B cell (primary cell): ENCODE results near the gene ABCC9. TPM values are rescaled to one million over a fixed set of nuclear protein-coding genes. Genes with fewer than 3 reads are reported as not detected.

ENCODE experiments used
- ATAC-seq: fragments of 200-7000 bp; cut with Tn5 transposase; one replicate; pipeline ENCODE4 v1.10.0; 2021; ENCODE audit warnings: low read depth, mild to moderate bottlenecking, moderate number of reproducible peaks, moderate library complexity
- CTCF ChIA-PET: fragments of 350-600 bp; sonication (Branson Sonifier 250); formaldehyde crosslinking; loops from one replicate; lab custom pipeline; 2021; ENCODE audit warnings: antibody characterized with exemption, inconsistent platforms; lab: Charles Lee
- POLR2A ChIA-PET: fragments of 350-600 bp; sonication (Branson Sonifier 250); formaldehyde crosslinking; loops from one replicate; lab custom pipeline; 2021; ENCODE audit warnings: antibody characterized with exemption; lab: Charles Lee
- DNase-seq: peaks from one replicate; pipeline ENCODE4 v3.0.0; 2013
- H2AFZ ChIP-seq: 2 replicates; pipeline ENCODE4 v1.6.1; 2012; ENCODE audit warnings: mild to moderate bottlenecking, low read depth, low read length; ENCODE audit not compliant: insufficient read depth, poor library complexity, severe bottlenecking
- H3K27ac ChIP-seq, 2 donors: 1 replicate in 1 of 2; 2 replicates in 1 of 2; pipeline ENCODE4 v1.5.1; 2012 to 2013; ENCODE audit warnings: low read length in 2 of 2, mild to moderate bottlenecking in 2 of 2, moderate library complexity in 1 of 2
- H3K27me3 ChIP-seq, 4 experiments: fragments of 200-600 bp in 1 of 4; sonication (generic) in 1 of 4; replicated peaks in 1 of 4; 1 replicate in 2 of 4; 2 replicates in 2 of 4; pipeline versions ENCODE4 v1.6.1 to v1.7.0; 2013 to 2016; ENCODE audit warnings: low read length in 3 of 4, mild to moderate bottlenecking in 2 of 4, mixed read lengths in 1 of 4, moderate library complexity in 1 of 4; ENCODE audit not compliant: insufficient read depth in 4 of 4, control insufficient read depth in 3 of 4; ENCODE audit errors: control extremely low read depth in 1 of 4
- H3K36me3 ChIP-seq, 2 experiments: replicated peaks in 1 of 2; 1 replicate in 1 of 2; 2 replicates in 1 of 2; pipeline versions ENCODE4 v1.6.1 to v1.7.1; 2013; ENCODE audit warnings: low read length in 1 of 2; ENCODE audit not compliant: insufficient read depth in 2 of 2, control insufficient read depth in 1 of 2; ENCODE audit errors: control extremely low read depth in 1 of 2, extremely low read depth in 1 of 2
- H3K4me1 ChIP-seq, 2 donors: fragments of 200-600 bp in 1 of 2; sonication (generic) in 1 of 2; 1 replicate in 1 of 2; 2 replicates in 1 of 2; pipeline versions ENCODE4 v1.5.1 to v1.6.1; 2013 to 2017; ENCODE audit warnings: low read length in 2 of 2; ENCODE audit not compliant: control insufficient read depth in 2 of 2, insufficient read depth in 2 of 2
- H3K4me2 ChIP-seq: replicated peaks from 2 replicates; pipeline ENCODE3; 2012; ENCODE audit warnings: mild to moderate bottlenecking, low read depth, low read length; ENCODE audit not compliant: poor library complexity, severe bottlenecking
- H3K4me3 ChIP-seq, 5 experiments: fragments of 200-600 bp in 1 of 5; sonication (generic) in 1 of 5; 1 replicate in 3 of 5; 2 replicates in 2 of 5; pipeline versions ENCODE4 v1.5.1 to v1.7.0; 2011 to 2016; ENCODE audit warnings: low read length in 4 of 5, mild to moderate bottlenecking in 4 of 5, low read depth in 2 of 5, control low read depth in 1 of 5, moderate library complexity in 1 of 5; ENCODE audit not compliant: insufficient read depth in 1 of 5; ENCODE audit errors: control extremely low read depth in 1 of 5, extremely low read depth in 1 of 5
- H3K79me2 ChIP-seq: fragments of 200-600 bp; sonication (generic); one replicate; pipeline ENCODE4 v1.6.0; 2016; ENCODE audit warnings: low read length; ENCODE audit not compliant: control insufficient read depth, insufficient read depth
- H3K9ac ChIP-seq: fragments of 200-600 bp; sonication (generic); 2 replicates; pipeline ENCODE4 v1.6.1; 2017; ENCODE audit warnings: mild to moderate bottlenecking, low read length, moderate library complexity
- H3K9me3 ChIP-seq, 3 donors: one replicate each; pipeline versions ENCODE4 v1.6.1 to v1.7.1; 2013; ENCODE audit warnings: low read length in 2 of 3; ENCODE audit not compliant: control insufficient read depth in 2 of 3, insufficient read depth in 1 of 3; ENCODE audit errors: control extremely low read depth in 1 of 3
- H4K20me1 ChIP-seq: 2 replicates; pipeline ENCODE4 v1.6.0; 2012; ENCODE audit warnings: mild to moderate bottlenecking, low read length; ENCODE audit not compliant: insufficient read depth, control insufficient read depth, poor library complexity, severe bottlenecking
- H3K27ac Mint-ChIP-seq: one replicate; pipeline ENCODE4 v1.8.0; 2021; ENCODE audit warnings: mixed read lengths
- H3K27me3 Mint-ChIP-seq: one replicate; pipeline ENCODE4 v1.8.0; 2021; ENCODE audit warnings: mixed read lengths
- H3K4me1 Mint-ChIP-seq: one replicate; pipeline ENCODE4 v1.8.0; 2021; ENCODE audit warnings: mixed read lengths
- H3K4me3 Mint-ChIP-seq: one replicate; pipeline ENCODE4 v1.8.0; 2021; ENCODE audit warnings: mixed read lengths
- H3K9me3 Mint-ChIP-seq: one replicate; pipeline ENCODE4 v1.8.0; 2022; ENCODE audit warnings: mixed read lengths; ENCODE audit not compliant: insufficient read depth
- EZH2 ChIP-seq: IDR thresholded peaks from 2 replicates; pipeline ENCODE4 v1.6.1; 2012; ENCODE audit warnings: borderline replicate concordance, low read depth, mild to moderate bottlenecking, moderate library complexity, low read length; ENCODE audit not compliant: insufficient read depth, poor library complexity, severe bottlenecking
- WGBS: methylation state at CpG from one replicate; pipeline ENCODE4 v1.1.5; 2013; ENCODE audit warnings: missing lambda C conversion rate; ENCODE audit not compliant: insufficient coverage; 5-methylcytosine and 5-hydroxymethylcytosine counted together
- intact Hi-C: fragments of 100-400 bp; cut with micrococcal nuclease; formaldehyde crosslinking; loops from one replicate; pipeline ENCODE4 v1.10.0; 2022
- polyA plus RNA-seq: library from polyadenylated mRNA; depleted of rRNA; stranded (reverse); fragments of >200 nt; gene quantifications from 2 replicates; pipeline ENCODE4 v1.2.3, GENCODE V29; 2012
- total RNA-seq, 2 donors: library from RNA; stranded (reverse); fragments of 120-200 nt in 1 of 2; gene quantifications; 1 replicate in 1 of 2; 2 replicates in 1 of 2; pipeline versions ENCODE4 v1.2.3 to v1.2.4, GENCODE V29; 2013 to 2022
- TF ChIP-seq, protein P1 (sequence below): fragments of 200-600 bp; IDR thresholded peaks from one replicate; pipeline ENCODE4 v1.8.0; 2022; ENCODE audit warnings: antibody characterized with exemption, mild to moderate bottlenecking

ABCC9 gene
- total and polyA plus RNA-seq, 2 donors (not counting 1 experiment from before 2014, with no cell fraction given), result not detected

DNA sequence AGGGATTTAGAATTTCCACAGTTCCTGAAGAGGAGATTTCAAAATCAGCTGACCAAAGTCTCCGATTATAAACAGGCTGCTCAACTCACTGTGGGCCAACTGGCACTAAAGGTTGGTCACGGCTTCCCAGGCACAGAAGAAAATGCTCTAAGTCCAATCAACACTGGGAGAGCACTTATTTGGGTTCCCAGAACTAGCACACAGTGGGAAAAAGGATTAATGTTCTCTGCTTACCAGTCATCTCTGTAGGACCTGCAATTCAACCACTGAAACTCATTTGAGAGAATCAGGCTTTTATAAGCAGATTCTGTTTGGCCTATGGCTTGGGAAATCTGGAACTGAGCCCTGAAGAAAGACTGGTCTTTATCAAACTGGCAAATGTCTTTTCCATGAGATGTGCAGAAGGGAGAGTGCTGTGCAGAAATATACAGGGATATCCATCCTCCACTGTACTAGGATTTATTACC lies 49.4 kb downstream of the ABCC9 start:
- Histone ChIP-seq H3K4me3 (no peak overlapping the region), H3K9me3 (no peaks in the 10 kb centered on the region), H3K27me3 (no peaks in the 10 kb centered on the region), H3K4me1 (no peaks in the 10 kb centered on the region), H3K4me2 (no peak overlapping the region), H3K9ac (no peak overlapping the region), H3K36me3 (no peaks in the 10 kb centered on the region), H3K27ac (no peak overlapping the region), H4K20me1 (no peaks in the 10 kb centered on the region), H2AFZ (no peak overlapping the region), H3K79me2 (no peaks in the 10 kb centered on the region)
- H3K4me3 Mint-ChIP-seq, result no peak overlapping the region
- H3K27me3 Mint-ChIP-seq, result no peaks in the 10 kb centered on the region
- POLR2A ChIA-PET, result no interaction called here
- WGBS, result 70% methylated on average over 2 of the region's 2 CpGs
- peaks cover 2% of the 10 kb centered on the region for H3K9me3 Mint-ChIP-seq
- TF ChIP-seq, protein P1, sequence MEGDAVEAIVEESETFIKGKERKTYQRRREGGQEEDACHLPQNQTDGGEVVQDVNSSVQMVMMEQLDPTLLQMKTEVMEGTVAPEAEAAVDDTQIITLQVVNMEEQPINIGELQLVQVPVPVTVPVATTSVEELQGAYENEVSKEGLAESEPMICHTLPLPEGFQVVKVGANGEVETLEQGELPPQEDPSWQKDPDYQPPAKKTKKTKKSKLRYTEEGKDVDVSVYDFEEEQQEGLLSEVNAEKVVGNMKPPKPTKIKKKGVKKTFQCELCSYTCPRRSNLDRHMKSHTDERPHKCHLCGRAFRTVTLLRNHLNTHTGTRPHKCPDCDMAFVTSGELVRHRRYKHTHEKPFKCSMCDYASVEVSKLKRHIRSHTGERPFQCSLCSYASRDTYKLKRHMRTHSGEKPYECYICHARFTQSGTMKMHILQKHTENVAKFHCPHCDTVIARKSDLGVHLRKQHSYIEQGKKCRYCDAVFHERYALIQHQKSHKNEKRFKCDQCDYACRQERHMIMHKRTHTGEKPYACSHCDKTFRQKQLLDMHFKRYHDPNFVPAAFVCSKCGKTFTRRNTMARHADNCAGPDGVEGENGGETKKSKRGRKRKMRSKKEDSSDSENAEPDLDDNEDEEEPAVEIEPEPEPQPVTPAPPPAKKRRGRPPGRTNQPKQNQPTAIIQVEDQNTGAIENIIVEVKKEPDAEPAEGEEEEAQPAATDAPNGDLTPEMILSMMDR, result no peak
- no peak for TF ChIP-seq EZH2
- ATAC-seq, result no peak
- H3K27ac Mint-ChIP-seq, result no peak overlapping the region
- no peaks in the 10 kb centered on the region for H3K4me1 Mint-ChIP-seq
- intact Hi-C loops, result no loop called here
- CTCF ChIA-PET, result no interaction called here
- no peak for DNase-seq

DNA sequence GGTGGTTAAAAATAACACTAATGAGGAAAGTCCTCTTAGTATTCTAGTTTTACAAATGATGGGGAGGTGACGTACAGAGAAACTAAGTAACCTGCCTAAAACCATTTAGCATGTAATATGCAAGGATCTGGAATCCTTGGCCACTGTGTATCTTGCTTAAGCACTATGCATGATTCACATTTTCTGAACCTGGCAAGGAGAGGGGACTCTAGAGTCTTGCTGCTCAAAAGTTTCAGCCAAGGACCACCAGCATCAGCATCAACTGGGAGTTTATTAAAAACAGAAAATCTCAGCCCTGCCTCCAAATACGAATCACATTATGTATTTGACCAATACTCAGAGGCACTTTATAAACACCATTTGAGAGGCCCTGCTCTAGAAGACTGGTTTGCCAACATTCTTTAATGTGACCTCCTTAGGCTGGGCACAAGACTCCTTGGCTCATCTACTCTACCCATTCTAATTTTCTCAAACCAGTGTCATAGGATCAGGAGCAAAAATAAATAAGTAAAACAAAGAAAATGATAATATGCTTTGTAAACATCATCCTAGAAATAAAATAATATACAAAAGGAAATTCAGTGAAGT lies 52.9 kb downstream of the ABCC9 start:
- H3K4me3 ChIP-seq, result no peak overlapping the region
- H3K9ac ChIP-seq, result no peak overlapping the region
- Mint-ChIP-seq H3K4me3 (no peak overlapping the region), H3K27ac (no peak overlapping the region), H3K9me3 (peaks cover 2% of the 10 kb centered on the region), H3K4me1 (no peaks in the 10 kb centered on the region), H3K27me3 (no peaks in the 10 kb centered on the region)
- H3K27ac ChIP-seq, result no peak overlapping the region
- no peaks in the 10 kb centered on the region for H3K79me2 ChIP-seq
- H4K20me1 ChIP-seq, result no peaks in the 10 kb centered on the region
- WGBS, result 100% methylated on average over 1 of the region's 2 CpGs
- intact Hi-C loops, result no loop called here
- H3K4me1 ChIP-seq, result no peaks in the 10 kb centered on the region
- no peaks in the 10 kb centered on the region for H3K9me3 ChIP-seq
- ATAC-seq (no peak), DNase-seq (no peak)
- no peaks in the 10 kb centered on the region for H3K36me3 ChIP-seq
- ChIA-PET POLR2A (no interaction called here), CTCF (no interaction called here)
- H2AFZ ChIP-seq, result no peak overlapping the region
- H3K27me3 ChIP-seq, result no peaks in the 10 kb centered on the region
- TF ChIP-seq EZH2, result no peak
- TF ChIP-seq, protein P1, result no peak
- H3K4me2 ChIP-seq, result no peak overlapping the region
